Cardiac muscle cell (in vitro differentiated cells and primary cell): Measurements from ENCODE around the gene NT5C3A. TPM values are rescaled to one million over a fixed set of nuclear protein-coding genes. Genes with fewer than 3 reads are reported as not detected.
A peak's percentile ranks its signal among the peaks of the same experiment; 100 is the strongest.

ENCODE experiments used
- DNase-seq, 2 donors: peaks; one replicate each; pipeline versions ENCODE4 v3.0.0 to v3.0.0-alpha.2; 2010 to 2017; ENCODE audit warnings: low read depth in 1 of 2, low spot score in 1 of 2
- H3K27ac ChIP-seq: fragments of 200-600 bp; sonication (generic); 2 replicates; pipeline ENCODE4 v1.5.1; 2016
- H3K27me3 ChIP-seq: fragments of 200-600 bp; sonication (generic); 2 replicates; pipeline ENCODE4 v1.6.0; 2016; ENCODE audit warnings: control low read depth
- H3K36me3 ChIP-seq: fragments of 200-600 bp; sonication (generic); 2 replicates; pipeline ENCODE4 v1.5.1; 2016; ENCODE audit warnings: control low read depth
- H3K4me1 ChIP-seq: fragments of 200-600 bp; sonication (generic); 2 replicates; pipeline ENCODE4 v1.8.1; 2017; ENCODE audit warnings: low read depth, mild to moderate bottlenecking, mixed run types
- H3K4me3 ChIP-seq: fragments of 200-600 bp; sonication (generic); 2 replicates; pipeline ENCODE4 v1.5.1; 2016; ENCODE audit warnings: mild to moderate bottlenecking
- H3K9me3 ChIP-seq: fragments of 200-600 bp; sonication (generic); 2 replicates; pipeline ENCODE4 v1.5.1; 2017; ENCODE audit warnings: low read depth, mild to moderate bottlenecking, control low read depth
- polyA plus RNA-seq: library from polyadenylated mRNA; unstranded; fragments of >200 nt; fragmentation: Nextera tagmentation; extraction: Ambion mirVana; gene quantifications from 2 replicates; pipeline ENCODE4 v1.2.1, GENCODE V29; 2016
- total RNA-seq: library from RNA; depleted of rRNA; stranded (reverse); fragments of >200 nt; gene quantifications from 2 replicates; pipeline ENCODE4 v1.2.3, GENCODE V29; 2016
- TF ChIP-seq, protein P1 (sequence below): IDR thresholded peaks from 2 replicates; pipeline ENCODE4 v1.5.1; 2012; ENCODE audit warnings: low read depth, mild to moderate bottlenecking, low read length

NT5C3A gene
- total and polyA plus RNA-seq, 2 experiments from 2014 or later, result 26.9 to 37.6 TPM

DNA sequence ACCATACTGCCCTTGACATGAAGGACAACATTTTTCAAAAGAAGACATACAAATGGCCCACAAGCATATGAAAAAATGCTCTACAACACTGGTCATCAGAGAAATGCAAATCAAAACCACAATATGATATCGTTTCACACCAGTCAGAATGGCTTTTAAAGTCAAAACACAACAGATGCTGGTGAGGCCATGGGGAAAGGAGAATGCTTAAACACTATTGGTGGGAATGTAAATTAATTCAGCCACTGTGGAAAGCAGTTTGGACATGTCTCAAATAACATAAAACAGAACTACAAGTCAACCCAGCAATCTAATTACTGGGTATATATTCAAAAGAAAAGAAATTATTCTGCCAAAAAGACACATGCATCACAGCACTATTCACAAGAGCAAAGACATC, 4.2 kb upstream of the NT5C3A start:
- peaks cover 4% of the 10 kb centered on the region for H3K9me3 ChIP-seq

DNA sequence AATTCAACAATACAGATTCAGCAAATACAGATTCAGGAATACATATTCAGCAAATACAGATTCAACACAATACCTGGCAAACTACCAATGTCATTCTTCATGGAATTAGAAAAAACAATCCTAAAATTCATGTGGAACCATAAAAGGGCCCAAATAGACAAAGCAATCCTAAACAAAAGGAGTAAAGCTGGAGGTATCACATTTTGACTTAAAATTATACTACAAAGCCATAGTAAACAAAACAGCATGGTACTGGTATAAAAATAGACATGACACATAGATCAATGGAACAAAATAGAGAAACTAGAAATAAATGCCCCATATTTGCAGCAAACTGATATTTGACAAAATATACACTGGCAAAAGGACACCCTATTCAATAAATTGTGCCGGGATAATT, 3.4 kb upstream of the NT5C3A start:
- no peak for DNase-seq
- Histone ChIP-seq H3K9me3 (peaks cover 4% of the 10 kb centered on the region), H3K27ac (no peak overlapping the region), H3K4me1 (peaks cover 15% of the 10 kb centered on the region), H3K36me3 (no peaks in the 10 kb centered on the region), H3K4me3 (no peak overlapping the region), H3K27me3 (no peaks in the 10 kb centered on the region)
- TF ChIP-seq, protein P1, sequence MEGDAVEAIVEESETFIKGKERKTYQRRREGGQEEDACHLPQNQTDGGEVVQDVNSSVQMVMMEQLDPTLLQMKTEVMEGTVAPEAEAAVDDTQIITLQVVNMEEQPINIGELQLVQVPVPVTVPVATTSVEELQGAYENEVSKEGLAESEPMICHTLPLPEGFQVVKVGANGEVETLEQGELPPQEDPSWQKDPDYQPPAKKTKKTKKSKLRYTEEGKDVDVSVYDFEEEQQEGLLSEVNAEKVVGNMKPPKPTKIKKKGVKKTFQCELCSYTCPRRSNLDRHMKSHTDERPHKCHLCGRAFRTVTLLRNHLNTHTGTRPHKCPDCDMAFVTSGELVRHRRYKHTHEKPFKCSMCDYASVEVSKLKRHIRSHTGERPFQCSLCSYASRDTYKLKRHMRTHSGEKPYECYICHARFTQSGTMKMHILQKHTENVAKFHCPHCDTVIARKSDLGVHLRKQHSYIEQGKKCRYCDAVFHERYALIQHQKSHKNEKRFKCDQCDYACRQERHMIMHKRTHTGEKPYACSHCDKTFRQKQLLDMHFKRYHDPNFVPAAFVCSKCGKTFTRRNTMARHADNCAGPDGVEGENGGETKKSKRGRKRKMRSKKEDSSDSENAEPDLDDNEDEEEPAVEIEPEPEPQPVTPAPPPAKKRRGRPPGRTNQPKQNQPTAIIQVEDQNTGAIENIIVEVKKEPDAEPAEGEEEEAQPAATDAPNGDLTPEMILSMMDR, result no peak

More for the DNA sequence above, 4.2 kb upstream of the NT5C3A start:
- H3K4me1 ChIP-seq, result peaks cover 7% of the 10 kb centered on the region
- DNase-seq, result no peak
- no peak overlapping the region for H3K4me3 ChIP-seq
- H3K27me3 ChIP-seq, result no peaks in the 10 kb centered on the region
- H3K27ac ChIP-seq, result no peak overlapping the region
- no peaks in the 10 kb centered on the region for H3K36me3 ChIP-seq
- TF ChIP-seq, protein P1, result no peak

DNA sequence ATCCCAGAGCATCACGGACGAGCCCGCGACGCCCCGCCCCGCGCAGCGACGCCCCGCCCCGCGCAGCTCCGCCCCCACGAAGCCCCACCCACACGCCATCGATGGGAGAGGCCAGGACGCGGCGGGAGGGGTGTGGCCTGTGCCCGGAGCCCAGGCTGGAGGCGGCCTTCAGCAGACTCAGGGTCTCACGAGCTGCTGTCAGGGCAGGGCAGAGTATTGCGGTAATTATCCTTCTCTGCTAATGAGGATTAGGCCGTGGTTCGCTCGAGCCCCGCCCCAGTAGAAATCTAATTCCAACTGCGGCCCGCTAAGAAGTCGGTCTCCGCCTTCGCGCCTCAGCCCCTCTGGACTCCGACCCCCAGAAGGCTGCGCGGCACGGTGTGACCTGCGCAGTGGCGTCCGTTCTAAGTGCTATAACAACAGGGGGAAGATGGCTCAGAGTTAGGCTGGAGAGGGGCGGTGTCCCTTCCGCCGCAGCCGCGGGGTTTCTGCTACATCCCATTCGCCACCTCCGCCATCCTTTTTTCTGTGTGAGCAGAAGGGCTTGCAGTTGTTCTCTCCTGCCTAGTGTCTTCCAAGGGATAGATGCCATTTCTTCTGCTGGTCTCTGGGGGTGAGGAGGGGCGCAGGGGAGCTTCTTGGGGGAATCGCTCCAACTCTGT, 337 bp upstream of the NT5C3A start:
- H3K27ac ChIP-seq, result peak overlapping the region; percentile 92
- H3K27me3 ChIP-seq, result no peaks in the 10 kb centered on the region
- H3K9me3 ChIP-seq, result peaks cover 4% of the 10 kb centered on the region
- TF ChIP-seq, protein P1, result no peak
- DNase-seq, result peak; percentile 95 to 96
- H3K4me1 ChIP-seq, result peaks cover 18% of the 10 kb centered on the region
- H3K36me3 ChIP-seq, result no peaks in the 10 kb centered on the region
- H3K4me3 ChIP-seq, result peak overlapping the region; percentile 58

DNA sequence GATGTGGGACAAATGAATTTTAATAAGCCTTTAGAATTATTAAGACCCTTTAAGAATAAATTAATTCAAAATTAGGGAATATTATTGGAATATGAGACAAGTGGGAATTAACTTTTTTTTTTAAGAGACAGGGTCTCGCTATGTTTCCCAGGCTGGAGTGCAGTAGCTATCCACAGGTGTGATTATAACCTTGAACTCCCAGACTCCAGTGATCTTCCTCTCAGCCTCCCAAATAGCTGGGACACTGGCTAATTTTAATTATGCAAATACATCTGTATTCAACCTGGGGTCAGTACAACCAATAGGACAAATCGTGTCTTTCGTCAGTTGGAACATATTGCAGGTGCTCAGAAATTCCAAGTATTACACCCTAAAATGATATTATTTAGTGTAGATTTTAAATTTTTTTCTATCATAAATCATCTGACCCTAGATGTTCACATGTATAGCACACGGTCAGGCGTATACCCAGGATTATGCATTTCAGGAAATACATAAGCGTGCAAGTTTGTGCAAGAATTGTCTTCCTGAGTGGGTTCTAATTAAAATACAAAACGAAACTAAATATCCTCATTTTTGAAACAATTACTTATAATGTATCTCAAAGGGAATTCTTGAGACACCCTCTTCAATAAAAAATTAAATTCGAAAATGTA, 1.2 kb downstream of the NT5C3A start:
- H3K27ac ChIP-seq, result no peak overlapping the region
- peaks cover 4% of the 10 kb centered on the region for H3K9me3 ChIP-seq
- H3K4me3 ChIP-seq, result peak overlapping the region; percentile 58
- no peaks in the 10 kb centered on the region for H3K36me3 ChIP-seq
- TF ChIP-seq, protein P1, result no peak
- DNase-seq, result no peak
- H3K27me3 ChIP-seq, result no peaks in the 10 kb centered on the region
- H3K4me1 ChIP-seq, result peaks cover 18% of the 10 kb centered on the region

DNA sequence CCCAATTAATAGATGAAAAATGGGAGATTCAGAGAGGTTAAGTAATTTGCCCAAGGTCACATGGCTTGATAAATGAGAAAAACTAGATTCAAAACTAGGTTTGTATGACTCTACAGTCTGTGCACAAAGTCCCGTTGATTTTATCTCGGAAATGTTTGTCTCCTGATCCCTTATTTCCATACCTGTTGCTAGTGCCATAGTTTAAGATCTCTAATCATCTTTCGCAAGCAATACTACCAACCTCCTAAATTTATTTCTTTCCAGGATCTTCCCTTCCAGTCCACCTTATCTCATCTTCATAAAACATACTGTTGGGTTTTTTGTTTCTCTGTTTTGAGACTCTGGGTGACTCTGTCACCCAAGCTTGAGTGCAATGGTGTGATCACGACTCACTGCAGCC, 2.9 kb downstream of the NT5C3A start:
- no peaks in the 10 kb centered on the region for H3K9me3 ChIP-seq
- TF ChIP-seq, protein P1, result no peak
- H3K27me3 ChIP-seq, result no peaks in the 10 kb centered on the region
- H3K4me3 ChIP-seq, result no peak overlapping the region
- peaks cover 18% of the 10 kb centered on the region for H3K4me1 ChIP-seq
- DNase-seq, result no peak
- no peaks in the 10 kb centered on the region for H3K36me3 ChIP-seq
- no peak overlapping the region for H3K27ac ChIP-seq
